Mesendoderm (in vitro differentiated cells): Measurements from ENCODE around the gene ANKMY1.

Experiments
- DNase-seq: peaks from one replicate; pipeline ENCODE4 v3.0.0; 2013
- H2AK5ac ChIP-seq: 2 replicates; pipeline ENCODE4 v1.6.1; 2013; ENCODE audit warnings: low read length, inconsistent platforms
- H2BK120ac ChIP-seq: 2 replicates; pipeline ENCODE4 v1.6.1; 2013; ENCODE audit warnings: low read depth, mild to moderate bottlenecking, low read length, moderate library complexity, mixed read lengths
- H2BK15ac ChIP-seq: replicated peaks from 2 replicates; pipeline ENCODE4 v1.6.1; 2013; ENCODE audit warnings: low read depth, mild to moderate bottlenecking, moderate library complexity
- H2BK5ac ChIP-seq: 2 replicates; pipeline ENCODE4 v1.6.1; 2013; ENCODE audit warnings: low read length, inconsistent platforms
- H3K18ac ChIP-seq: 2 replicates; pipeline ENCODE4 v1.6.1; 2013; ENCODE audit warnings: mild to moderate bottlenecking, low read length, mixed read lengths
- H3K23ac ChIP-seq: one replicate; pipeline ENCODE4 v1.6.1; 2013; ENCODE audit warnings: low read length
- H3K27ac ChIP-seq: 2 replicates; pipeline ENCODE4 v1.5.1; 2013; ENCODE audit warnings: low read depth, mild to moderate bottlenecking, inconsistent platforms, low read length, moderate library complexity
- H3K27me3 ChIP-seq: 2 replicates; pipeline ENCODE4 v1.6.1; 2013; ENCODE audit warnings: low read length, control low read depth, mild to moderate bottlenecking, inconsistent platforms; ENCODE audit not compliant: insufficient read depth, poor library complexity
- H3K36me3 ChIP-seq: 2 replicates; pipeline ENCODE4 v1.6.1; 2013; ENCODE audit warnings: low read length, inconsistent platforms; ENCODE audit not compliant: control insufficient read depth, insufficient read depth
- H3K4ac ChIP-seq: one replicate; pipeline ENCODE4 v1.6.1; 2013; ENCODE audit warnings: low read depth, mild to moderate bottlenecking, low read length, moderate library complexity
- H3K4me1 ChIP-seq: 2 replicates; pipeline ENCODE4 v1.6.1; 2013; ENCODE audit warnings: low read depth, low read length, inconsistent platforms; ENCODE audit not compliant: control insufficient read depth
- H3K4me2 ChIP-seq: 2 replicates; pipeline ENCODE4 v1.6.1; 2013; ENCODE audit warnings: low read length
- H3K4me3 ChIP-seq: 2 replicates; pipeline ENCODE4 v1.5.1; 2013; ENCODE audit warnings: mild to moderate bottlenecking, low read length
- H3K56ac ChIP-seq: one replicate; pipeline ENCODE4 v1.6.1; 2013; ENCODE audit warnings: low read length
- H3K79me1 ChIP-seq: 2 replicates; pipeline ENCODE4 v1.6.1; 2013; ENCODE audit warnings: low read length, inconsistent platforms
- H3K79me2 ChIP-seq: 2 replicates; pipeline ENCODE4 v1.6.1; 2013; ENCODE audit warnings: mild to moderate bottlenecking, low read length; ENCODE audit not compliant: control insufficient read depth, insufficient read depth
- H3K9ac ChIP-seq: 2 replicates; pipeline ENCODE4 v1.6.1; 2013; ENCODE audit warnings: low read length, inconsistent platforms
- H4K5ac ChIP-seq: one replicate; pipeline ENCODE4 v1.6.1; 2013; ENCODE audit warnings: low read length
- H4K8ac ChIP-seq: one replicate; pipeline ENCODE4 v1.6.1; 2013; ENCODE audit warnings: low read depth, mild to moderate bottlenecking, control low read depth, low read length, moderate library complexity
- WGBS: extraction: QIAGEN DNeasy Blood & Tissue Kit; methylation state at CpG from one replicate; pipeline ENCODE4 v1.1.7; 2013; ENCODE audit warnings: low lambda C conversion rate, missing lambda C conversion rate; ENCODE audit not compliant: insufficient coverage; ENCODE audit errors: extremely low coverage; 5-methylcytosine and 5-hydroxymethylcytosine counted together

Gene ANKMY1

GRCh38 chr2:240526521-240526920, 31.3 kb downstream of the ANKMY1 start:
- H4K5ac ChIP-seq, result no peak overlapping the region
- H2BK5ac ChIP-seq, result no peak overlapping the region
- no peak overlapping the region for H3K27ac ChIP-seq
- no peaks in the 10 kb centered on the region for H3K36me3 ChIP-seq
- no peak overlapping the region for H2BK120ac ChIP-seq
- H3K79me1 ChIP-seq, result no peaks in the 10 kb centered on the region
- H3K79me2 ChIP-seq, result no peaks in the 10 kb centered on the region
- H2AK5ac ChIP-seq, result no peak overlapping the region
- no peak overlapping the region for H3K4ac ChIP-seq
- H3K27me3 ChIP-seq, result no peaks in the 10 kb centered on the region
- DNase-seq, result no peak
- WGBS, result no CpG with 5 or more reads among the region's 4 CpGs
- H3K23ac ChIP-seq, result no peak overlapping the region
- no peak overlapping the region for H3K56ac ChIP-seq
- no peak overlapping the region for H3K4me3 ChIP-seq
- no peak overlapping the region for H2BK15ac ChIP-seq
- no peak overlapping the region for H4K8ac ChIP-seq
- H3K18ac ChIP-seq, result no peak overlapping the region
- H3K9ac ChIP-seq, result no peak overlapping the region
- no peaks in the 10 kb centered on the region for H3K4me1 ChIP-seq
- H3K4me2 ChIP-seq, result no peak overlapping the region

- H2AK5ac ChIP-seq, result no peak overlapping the region
- no peak overlapping the region for H2BK15ac ChIP-seq
- no peak overlapping the region for H3K56ac ChIP-seq
- no peak overlapping the region for H2BK5ac ChIP-seq
- H4K8ac ChIP-seq, result no peak overlapping the region
- H3K4me2 ChIP-seq, result no peak overlapping the region
- no peaks in the 10 kb centered on the region for H3K36me3 ChIP-seq
- no peaks in the 10 kb centered on the region for H3K27me3 ChIP-seq
- no peak overlapping the region for H3K18ac ChIP-seq
- no peak overlapping the region for H3K23ac ChIP-seq
- DNase-seq, result no peak
- no peaks in the 10 kb centered on the region for H3K79me2 ChIP-seq
- no peak overlapping the region for H3K4ac ChIP-seq
- H3K9ac ChIP-seq, result no peak overlapping the region
- H4K5ac ChIP-seq, result no peak overlapping the region
- no CpG with 5 or more reads among the region's 6 CpGs for WGBS
- H3K4me3 ChIP-seq, result no peak overlapping the region
- H3K79me1 ChIP-seq, result no peaks in the 10 kb centered on the region
- no peak overlapping the region for H3K27ac ChIP-seq
- H3K4me1 ChIP-seq, result no peaks in the 10 kb centered on the region
- no peak overlapping the region for H2BK120ac ChIP-seq
Observed at GRCh38 chr2:240525802-240526201, 32.0 kb downstream of the ANKMY1 start.

GRCh38 chr2:240524963-240525718, 32.6 kb downstream of the ANKMY1 start:
- Histone ChIP-seq H3K23ac (no peak overlapping the region), H3K79me2 (no peaks in the 10 kb centered on the region), H2BK120ac (no peak overlapping the region), H4K8ac (no peak overlapping the region), H3K56ac (no peak overlapping the region), H3K4me1 (no peaks in the 10 kb centered on the region), H3K18ac (no peak overlapping the region), H3K36me3 (no peaks in the 10 kb centered on the region), H3K4me2 (no peak overlapping the region), H2BK5ac (no peak overlapping the region), H2BK15ac (no peak overlapping the region), H3K27me3 (no peaks in the 10 kb centered on the region), H3K4me3 (no peak overlapping the region), H3K9ac (no peak overlapping the region), H3K79me1 (no peaks in the 10 kb centered on the region), H2AK5ac (no peak overlapping the region), H3K4ac (no peak overlapping the region), H4K5ac (no peak overlapping the region), H3K27ac (no peak overlapping the region)
- WGBS, result no CpG with 5 or more reads among the region's 8 CpGs
- DNase-seq, result no peak

GRCh38 chr2:240523451-240524281, 34.1 kb downstream of the ANKMY1 start:
- Histone ChIP-seq H2AK5ac (no peak overlapping the region), H3K4me3 (no peak overlapping the region), H4K5ac (no peak overlapping the region), H3K23ac (no peak overlapping the region), H3K4ac (no peak overlapping the region), H2BK5ac (no peak overlapping the region), H3K9ac (no peak overlapping the region), H3K79me1 (no peaks in the 10 kb centered on the region), H3K56ac (no peak overlapping the region), H3K79me2 (no peaks in the 10 kb centered on the region), H3K36me3 (no peaks in the 10 kb centered on the region), H3K18ac (no peak overlapping the region), H3K27me3 (peaks cover 5% of the 10 kb centered on the region), H3K4me1 (no peaks in the 10 kb centered on the region), H4K8ac (no peak overlapping the region), H3K4me2 (no peak overlapping the region), H3K27ac (no peak overlapping the region), H2BK120ac (no peak overlapping the region), H2BK15ac (no peak overlapping the region)
- no peak for DNase-seq
- WGBS, result no CpG with 5 or more reads among the region's 32 CpGs

- H3K4me1 ChIP-seq, result no peaks in the 10 kb centered on the region
- H3K27me3 ChIP-seq, result peaks cover 5% of the 10 kb centered on the region
- no CpG with 5 or more reads among the region's 12 CpGs for WGBS
- H3K9ac ChIP-seq, result no peak overlapping the region
- H2BK120ac ChIP-seq, result no peak overlapping the region
- no peaks in the 10 kb centered on the region for H3K79me2 ChIP-seq
- H3K4me3 ChIP-seq, result no peak overlapping the region
- no peaks in the 10 kb centered on the region for H3K36me3 ChIP-seq
- no peak overlapping the region for H2AK5ac ChIP-seq
- no peak overlapping the region for H3K4ac ChIP-seq
- no peak overlapping the region for H4K5ac ChIP-seq
- H3K27ac ChIP-seq, result no peak overlapping the region
- no peak overlapping the region for H3K4me2 ChIP-seq
- no peaks in the 10 kb centered on the region for H3K79me1 ChIP-seq
- no peak overlapping the region for H3K18ac ChIP-seq
- no peak overlapping the region for H3K56ac ChIP-seq
- H4K8ac ChIP-seq, result no peak overlapping the region
- no peak for DNase-seq
- no peak overlapping the region for H3K23ac ChIP-seq
- no peak overlapping the region for H2BK5ac ChIP-seq
- no peak overlapping the region for H2BK15ac ChIP-seq
Observed at GRCh38 chr2:240522406-240522805, 35.4 kb downstream of the ANKMY1 start.
